Natural killer cell (primary cell): ENCODE data around the gene OR2T1. TPM values are rescaled to one million over a fixed set of nuclear protein-coding genes. Genes with fewer than 3 reads are reported as not detected.
"Not testable (repeated sequence)": the region's sequence is repeated elsewhere in the genome, so short reads cannot be mapped to it uniquely, and the experiment has no call there.

ENCODE experiments used
- ATAC-seq, 3 donors: fragments of 150-1000 bp in 2 of 3; fragments of 200-7000 bp in 1 of 3; cut with Tn5 transposase; 1 replicate in 1 of 3; 2 replicates in 2 of 3; pipeline ENCODE4 v1.10.0; 2021; ENCODE audit warnings: mild to moderate bottlenecking in 2 of 3, moderate library complexity in 2 of 3
- DNase-seq, 2 donors: peaks; one replicate each; pipeline versions ENCODE4 v3.0.0 to v3.0.0-alpha.2; 2013 to 2021; ENCODE audit warnings: mixed read lengths in 1 of 2
- H3K27ac ChIP-seq: one replicate; pipeline ENCODE4 v1.5.1; 2013; ENCODE audit warnings: mild to moderate bottlenecking, low read length
- H3K27me3 ChIP-seq: one replicate; pipeline ENCODE4 v1.6.1; 2013; ENCODE audit warnings: low read length; ENCODE audit not compliant: control insufficient read depth, insufficient read depth
- H3K36me3 ChIP-seq: one replicate; pipeline ENCODE4 v1.6.1; 2013; ENCODE audit warnings: low read length; ENCODE audit not compliant: control insufficient read depth, insufficient read depth
- H3K4me1 ChIP-seq: one replicate; pipeline ENCODE4 v1.6.1; 2013; ENCODE audit warnings: low read length; ENCODE audit not compliant: control insufficient read depth, insufficient read depth
- H3K4me3 ChIP-seq: one replicate; pipeline ENCODE4 v1.5.1; 2013; ENCODE audit warnings: low read length
- H3K9me3 ChIP-seq: one replicate; pipeline ENCODE4 v1.6.1; 2013; ENCODE audit warnings: low read length; ENCODE audit not compliant: control insufficient read depth, insufficient read depth
- H3K27ac Mint-ChIP-seq, 2 donors: one replicate each; pipeline ENCODE4 v1.8.0; 2022; ENCODE audit warnings: mild to moderate bottlenecking in 2 of 2, mixed read lengths in 2 of 2, moderate library complexity in 1 of 2
- H3K27me3 Mint-ChIP-seq, 2 donors: one replicate each; pipeline ENCODE4 v1.8.0; 2022; ENCODE audit warnings: low read depth in 2 of 2, mixed read lengths in 2 of 2
- H3K36me3 Mint-ChIP-seq: one replicate; pipeline ENCODE4 v1.8.0; 2022; ENCODE audit warnings: mixed read lengths
- H3K4me1 Mint-ChIP-seq, 2 donors: one replicate each; pipeline ENCODE4 v1.8.0; 2022; ENCODE audit warnings: mixed read lengths in 2 of 2
- H3K4me3 Mint-ChIP-seq: one replicate; pipeline ENCODE4 v1.8.0; 2022; ENCODE audit warnings: mild to moderate bottlenecking, moderate library complexity, mixed read lengths
- H3K9me3 Mint-ChIP-seq, 2 donors: one replicate each; pipeline ENCODE4 v1.8.0; 2022; ENCODE audit warnings: mixed read lengths in 2 of 2
- WGBS: methylation state at CpG from one replicate; pipeline ENCODE4 v1.1.7; 2013; ENCODE audit warnings: missing lambda C conversion rate; ENCODE audit not compliant: insufficient coverage; 5-methylcytosine and 5-hydroxymethylcytosine counted together
- intact Hi-C: fragments of 100-400 bp; cut with micrococcal nuclease; formaldehyde crosslinking; loops from one replicate; pipeline ENCODE4 v1.14.2; 2022
- total RNA-seq, 4 donors: library from RNA; stranded (reverse); fragments of 120-200 nt in 1 of 4; gene quantifications; one replicate each; pipeline versions ENCODE4 v1.2.3 to v1.2.4, GENCODE V29; 2013 to 2022

Gene OR2T1
- total RNA-seq, 3 donors from 2014 or later (not counting 1 experiment from before 2014, with no cell fraction given) = not detected

DNA sequence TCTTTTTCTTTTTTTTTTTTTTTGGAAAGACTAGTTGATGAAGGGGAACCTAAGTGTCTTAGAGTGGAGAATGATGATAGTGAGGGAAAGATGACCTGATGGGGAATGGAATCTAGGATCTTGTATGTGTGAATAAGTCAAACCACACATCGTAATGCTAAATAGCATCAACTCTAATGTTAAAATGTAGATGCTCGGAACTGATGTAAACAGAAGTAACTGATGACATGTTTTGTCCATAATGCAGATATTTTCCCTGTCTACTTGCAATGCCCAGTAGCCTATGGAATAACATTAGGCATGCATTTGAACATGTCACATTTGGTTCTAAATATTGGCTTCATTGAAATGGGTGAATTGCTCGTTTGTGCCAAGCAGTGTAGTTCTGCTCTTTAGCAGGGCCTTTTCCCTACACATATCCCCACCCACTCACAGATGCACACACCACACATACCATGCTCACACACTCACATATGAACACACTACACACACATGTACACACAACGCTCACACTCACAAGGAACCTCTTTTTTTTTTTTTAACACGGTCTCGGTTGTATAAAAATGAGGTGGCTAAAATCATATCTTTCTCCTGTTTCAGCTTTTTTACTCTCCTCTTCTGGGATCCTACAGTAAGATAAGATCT is 47.1 kb downstream of the OR2T1 start:
- H3K9me3 ChIP-seq, H3K27ac ChIP-seq, H3K36me3 Mint-ChIP-seq, intact Hi-C loops, H3K27me3 ChIP-seq, DNase-seq, H3K36me3 ChIP-seq, ATAC-seq, H3K9me3 Mint-ChIP-seq, H3K4me3 ChIP-seq, H3K4me3 Mint-ChIP-seq, H3K27ac Mint-ChIP-seq, H3K4me1 Mint-ChIP-seq, H3K4me1 ChIP-seq, H3K27me3 Mint-ChIP-seq: not testable (repeated sequence)
- WGBS = no CpG with 5 or more reads among the region's 6 CpGs

- H3K27ac ChIP-seq, H3K4me1 Mint-ChIP-seq, DNase-seq, H3K27ac Mint-ChIP-seq, H3K9me3 Mint-ChIP-seq, H3K4me3 Mint-ChIP-seq, ATAC-seq, H3K4me3 ChIP-seq, intact Hi-C loops, H3K36me3 ChIP-seq, H3K4me1 ChIP-seq, H3K9me3 ChIP-seq, H3K27me3 ChIP-seq, H3K27me3 Mint-ChIP-seq, H3K36me3 Mint-ChIP-seq: not testable (repeated sequence)
- no CpG with 5 or more reads among the region's 5 CpGs for WGBS
Observed at GRCh38 chr1:248450466-248451145, 47.8 kb downstream of the OR2T1 start.

DNA sequence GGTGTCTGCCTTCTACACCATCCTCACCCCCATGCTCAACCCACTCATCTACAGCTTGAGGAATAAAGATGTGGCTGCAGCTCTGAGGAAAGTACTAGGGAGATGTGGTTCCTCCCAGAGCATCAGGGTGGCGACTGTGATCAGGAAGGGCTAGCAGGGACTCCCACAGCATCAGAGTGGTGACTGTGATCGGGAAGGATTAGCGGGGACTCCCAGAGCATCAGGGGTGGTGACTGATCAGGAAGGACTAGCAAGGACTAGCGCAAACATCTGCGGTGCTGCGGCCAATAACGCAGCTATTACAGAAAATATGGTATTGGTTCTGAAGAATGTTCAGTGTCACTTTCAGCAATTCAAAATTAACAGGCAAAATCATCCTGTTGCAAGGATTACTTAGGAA is 50.8 kb downstream of the OR2T1 start:
- H3K4me3 Mint-ChIP-seq, DNase-seq, H3K36me3 Mint-ChIP-seq, H3K27ac ChIP-seq, H3K9me3 ChIP-seq, H3K4me1 ChIP-seq, H3K4me1 Mint-ChIP-seq, H3K27me3 ChIP-seq, H3K36me3 ChIP-seq, intact Hi-C loops, H3K27ac Mint-ChIP-seq, H3K27me3 Mint-ChIP-seq, H3K9me3 Mint-ChIP-seq, ATAC-seq, H3K4me3 ChIP-seq: not testable (repeated sequence)
- WGBS = 85% methylated on average over 3 of the region's 7 CpGs

DNA sequence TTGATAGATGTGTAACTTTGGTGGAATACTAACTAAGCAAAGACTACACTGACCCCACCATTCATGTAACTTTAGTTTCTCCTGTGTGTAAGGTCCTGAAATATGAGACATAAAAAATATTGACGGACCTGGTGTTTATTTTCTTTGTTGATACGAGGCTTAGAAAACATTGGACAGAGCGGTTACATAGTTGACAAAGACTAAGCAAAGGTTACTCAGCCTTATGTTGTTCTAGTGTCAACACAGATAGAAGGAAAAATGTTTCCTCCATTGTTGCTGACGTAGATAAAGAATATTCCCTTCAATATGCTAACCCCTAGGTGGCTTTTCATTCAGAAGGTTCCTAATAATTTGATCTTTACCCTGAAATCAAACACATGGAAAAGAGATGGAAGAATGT is 52.2 kb downstream of the OR2T1 start:
- H3K9me3 ChIP-seq, H3K36me3 Mint-ChIP-seq, H3K9me3 Mint-ChIP-seq, H3K27me3 ChIP-seq, H3K27me3 Mint-ChIP-seq, H3K27ac Mint-ChIP-seq, ATAC-seq, H3K4me1 ChIP-seq, H3K4me1 Mint-ChIP-seq, H3K36me3 ChIP-seq, H3K27ac ChIP-seq, DNase-seq, H3K4me3 ChIP-seq, intact Hi-C loops, H3K4me3 Mint-ChIP-seq: not testable (repeated sequence)
- WGBS = no CpG with 5 or more reads among the region's 4 CpGs

DNA sequence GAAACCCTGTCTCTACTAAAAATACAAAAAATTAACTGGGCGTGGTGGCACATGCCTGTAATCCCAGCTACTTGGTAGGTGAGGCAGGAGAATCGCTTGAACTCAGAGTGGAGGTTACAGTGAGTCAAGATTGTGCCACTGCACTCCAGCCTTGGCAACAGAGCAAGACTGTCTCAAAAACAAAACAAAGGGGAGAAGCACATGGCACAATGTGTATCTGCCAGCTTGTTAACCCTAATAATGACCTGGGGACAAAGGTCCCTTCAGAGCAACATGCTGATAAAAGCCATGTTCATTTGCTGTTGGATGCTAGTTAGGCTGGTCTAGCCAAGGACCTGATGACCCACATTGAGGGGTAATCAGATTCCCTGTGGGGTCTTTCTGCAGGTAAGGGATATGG is 53.8 kb downstream of the OR2T1 start:
- H3K4me3 ChIP-seq, H3K36me3 Mint-ChIP-seq, H3K9me3 Mint-ChIP-seq, H3K27me3 Mint-ChIP-seq, DNase-seq, H3K4me3 Mint-ChIP-seq, intact Hi-C loops, H3K9me3 ChIP-seq, H3K36me3 ChIP-seq, ATAC-seq, H3K4me1 ChIP-seq, H3K4me1 Mint-ChIP-seq, H3K27ac Mint-ChIP-seq, H3K27me3 ChIP-seq, H3K27ac ChIP-seq: not testable (repeated sequence)
- no CpG with 5 or more reads among the region's 2 CpGs for WGBS

Other genes with a start within 250 kb of the OR2T1 start
- gene OR2M2, start 228.2 kb upstream of the OR2T1 start, total RNA-seq = not detected
- gene OR2M3, start 205.8 kb upstream of the OR2T1 start, total RNA-seq = not detected
- not detected for gene OR2M4, start 171.6 kb upstream of the OR2T1 start, total RNA-seq
- not detected for gene OR2T33, start 125.1 kb upstream of the OR2T1 start, total RNA-seq
- gene OR2T12, start 99.6 kb upstream of the OR2T1 start, total RNA-seq = not detected
- gene OR2M7, start 78.5 kb upstream of the OR2T1 start, total RNA-seq = not detected
- gene OR14C36, start 54.3 kb upstream of the OR2T1 start, total RNA-seq = not detected
- not detected for gene OR2T4, start 41.4 kb upstream of the OR2T1 start, total RNA-seq
- gene OR2T6, start 27.3 kb upstream of the OR2T1 start, total RNA-seq = not detected
- gene OR2T2, start 42.6 kb downstream of the OR2T1 start, total RNA-seq = not detected
- not detected for gene OR2T3, start 70.3 kb downstream of the OR2T1 start, total RNA-seq
- gene OR2T5, start 85.5 kb downstream of the OR2T1 start, total RNA-seq = not detected
- gene OR2G6, start 105.0 kb downstream of the OR2T1 start, total RNA-seq = not detected
- not detected for gene OR2T29, start 159.7 kb downstream of the OR2T1 start, total RNA-seq
- gene OR2T34, start 171.7 kb downstream of the OR2T1 start, total RNA-seq = not detected
- gene OR2T10, start 194.7 kb downstream of the OR2T1 start, total RNA-seq = not detected
- gene OR2T11, start 232.0 kb downstream of the OR2T1 start, total RNA-seq = not detected
- not detected for gene OR2T35, start 242.2 kb downstream of the OR2T1 start, total RNA-seq